GM12878 (cell line): ENCODE results near the gene CXorf66. TPM values are rescaled to one million over a fixed set of nuclear protein-coding genes. Genes with fewer than 3 reads are reported as not detected.

Experiments
- ATAC-seq: fragments of 200-7000 bp; cut with Tn5 transposase; 3 replicates; pipeline ENCODE4 v1.9.1; 2020; ENCODE audit warnings: mild to moderate bottlenecking, moderate library complexity
- BruUV-seq: library from RNA; stranded (reverse); fragments of 400-500 nt; replicated peaks from 2 replicates; lab custom pipeline; 2021; lab: Mats Ljungman, UMichigan
- CTCF ChIA-PET: fragments of 300-600 bp; sonication (Branson Sonifier 250); formaldehyde crosslinking; extraction: SDS; loops from one replicate; lab custom pipeline; 2021; ENCODE audit warnings: inconsistent platforms; lab: Yijun Ruan, JAX
- POLR2A ChIA-PET: fragments of 350-600 bp; formaldehyde crosslinking; extraction: SDS; loops from one replicate; lab custom pipeline; 2021; ENCODE audit warnings: inconsistent platforms; lab: Charles Lee
- RAD21 ChIA-PET: fragments of 300-600 bp; sonication (Branson Sonifier 250); formaldehyde crosslinking; loops from one replicate; lab custom pipeline; 2023; ENCODE audit warnings: antibody characterized with exemption; ENCODE audit not compliant: unreplicated experiment; lab: Charles Lee
- SMC1A ChIA-PET: fragments of 300-600 bp; sonication (Branson Sonifier 250); formaldehyde crosslinking; loops from one replicate; lab custom pipeline; 2023; ENCODE audit not compliant: unreplicated experiment, uncharacterized antibody; lab: Charles Lee
- DNase-seq: peaks from one replicate; pipeline ENCODE4 v3.0.0-alpha.2; 2011; ENCODE audit warnings: low read depth, low spot score
- FAIRE-seq: peaks from 3 replicates; lab custom pipeline; 2011; peaks lifted over from hg19 to GRCh38; lab: Jason Lieb, UNC
- H2AFZ ChIP-seq: 2 replicates; pipeline ENCODE4 v1.6.0; 2011; ENCODE audit warnings: low read depth, low read length, control low read depth; ENCODE audit not compliant: control insufficient read depth
- H3K27ac ChIP-seq: 2 replicates; pipeline ENCODE4 v1.5.1; 2011; ENCODE audit warnings: control low read depth; ENCODE audit not compliant: control insufficient read depth, insufficient read depth
- H3K27me3 ChIP-seq, 2 experiments: replicated peaks in 1 of 2; 2 replicates each; pipeline versions ENCODE4 v1.6.0 to v1.6.1; 2011; ENCODE audit warnings: low read length in 1 of 2; ENCODE audit not compliant: control insufficient read depth in 2 of 2, insufficient read depth in 2 of 2
- H3K36me3 ChIP-seq, 2 experiments: 2 replicates each; pipeline ENCODE4 v1.5.1; 2011; ENCODE audit warnings: low read length in 1 of 2; ENCODE audit not compliant: control insufficient read depth in 2 of 2, insufficient read depth in 2 of 2
- H3K4me1 ChIP-seq: 2 replicates; pipeline ENCODE4 v1.6.1; 2011; ENCODE audit warnings: mild to moderate bottlenecking, low read length, moderate library complexity, mixed read lengths; ENCODE audit not compliant: control insufficient read depth, insufficient read depth
- H3K4me2 ChIP-seq: 2 replicates; pipeline ENCODE4 v1.6.0; 2011; ENCODE audit warnings: control low read depth; ENCODE audit not compliant: control insufficient read depth, insufficient read depth
- H3K4me3 ChIP-seq: fragments of 200-600 bp; sonication (generic); 2 replicates; pipeline ENCODE4 v1.5.1; 2016
- H3K79me2 ChIP-seq: 2 replicates; pipeline ENCODE4 v1.6.0; 2011; ENCODE audit warnings: low read length; ENCODE audit not compliant: control insufficient read depth, insufficient read depth
- H3K9ac ChIP-seq: 2 replicates; pipeline ENCODE4 v1.8.0; 2011; ENCODE audit warnings: low read length, control low read depth, mixed read lengths; ENCODE audit not compliant: control insufficient read depth, insufficient read depth
- H3K9me3 ChIP-seq: replicated peaks from 3 replicates; pipeline ENCODE4 v1.5.1; 2011; ENCODE audit warnings: mild to moderate bottlenecking, low read length; ENCODE audit not compliant: control insufficient read depth, insufficient read depth
- H4K20me1 ChIP-seq: 2 replicates; pipeline ENCODE4 v1.6.0; 2011; ENCODE audit not compliant: control insufficient read depth, insufficient read depth
- CREB1 ChIP-seq: IDR thresholded peaks from 2 replicates; pipeline ENCODE4 v1.6.1; 2012; ENCODE audit warnings: low read depth, mild to moderate bottlenecking, inconsistent platforms
- EZH2 ChIP-seq: IDR thresholded peaks from 2 replicates; pipeline ENCODE4 v1.6.1; 2012; ENCODE audit warnings: low read depth, mild to moderate bottlenecking, control low read depth, inconsistent platforms, low read length, borderline replicate concordance; ENCODE audit not compliant: control insufficient read depth
- HDAC2 ChIP-seq: fragments of 200-600 bp; sonication (generic); IDR thresholded peaks from 2 replicates; pipeline ENCODE4 v1.6.1; 2017
- HDGF ChIP-seq: fragments of 450-650 bp; IDR thresholded peaks from 2 replicates; pipeline ENCODE4 v1.6.1; 2016; ENCODE audit warnings: antibody characterized with exemption
- IKZF1 ChIP-seq: fragments of 450-650 bp; conservative IDR thresholded peaks from 2 replicates; pipeline ENCODE4 v1.6.1; 2017; ENCODE audit warnings: antibody characterized with exemption, mild to moderate bottlenecking
- JUND ChIP-seq: IDR thresholded peaks from 2 replicates; pipeline ENCODE4 v1.6.1; 2012; ENCODE audit warnings: low read depth, mild to moderate bottlenecking, low read length, improper control_type of control experiment, moderate library complexity
- NFYA ChIP-seq: IDR thresholded peaks from 2 replicates; pipeline ENCODE4 v1.6.1; 2011; ENCODE audit warnings: low read depth, mild to moderate bottlenecking, low read length, improper control_type of control experiment, borderline replicate concordance
- NFYB ChIP-seq: IDR thresholded peaks from 2 replicates; pipeline ENCODE4 v1.6.1; 2011; ENCODE audit warnings: low read depth, mild to moderate bottlenecking, low read length, improper control_type of control experiment, moderate library complexity; ENCODE audit not compliant: insufficient read depth
- NRF1 ChIP-seq: conservative IDR thresholded peaks from 2 replicates; pipeline ENCODE4 v1.6.1; 2011; ENCODE audit warnings: mild to moderate bottlenecking, low read depth, low read length, improper control_type of control experiment
- POU2F2 ChIP-seq: IDR thresholded peaks from 3 replicates; pipeline ENCODE4 v1.6.1; 2011; ENCODE audit warnings: low read depth, mild to moderate bottlenecking, low read length, borderline replicate concordance
- SIN3A ChIP-seq: IDR thresholded peaks from 2 replicates; pipeline ENCODE4 v1.6.1; 2012; ENCODE audit warnings: low read depth, low read length, improper control_type of control experiment
- SRF ChIP-seq, 2 experiments: IDR thresholded peaks; 2 replicates each; pipeline ENCODE4 v1.6.1; 2011; ENCODE audit warnings: low read depth in 2 of 2, low read length in 2 of 2, mild to moderate bottlenecking in 1 of 2, moderate library complexity in 1 of 2
- TCF3 ChIP-seq: IDR thresholded peaks from 2 replicates; pipeline ENCODE4 v1.6.1; 2012; ENCODE audit warnings: low read depth, mild to moderate bottlenecking, low read length, borderline replicate concordance; ENCODE audit not compliant: insufficient read depth
- ZBED1 ChIP-seq: IDR thresholded peaks from 2 replicates; pipeline ENCODE4 v1.6.1; 2016; ENCODE audit warnings: borderline replicate concordance
- ZNF24 ChIP-seq: fragments of 450-650 bp; IDR thresholded peaks from 2 replicates; pipeline ENCODE4 v1.6.1; 2017; ENCODE audit warnings: antibody characterized with exemption, mild to moderate bottlenecking
- ZNF384 ChIP-seq: IDR thresholded peaks from 2 replicates; pipeline ENCODE4 v1.6.1; 2012; ENCODE audit warnings: low read depth, mild to moderate bottlenecking, low read length, improper control_type of control experiment, borderline replicate concordance
- ZSCAN29 ChIP-seq: fragments of 450-650 bp; IDR thresholded peaks from 2 replicates; pipeline ENCODE4 v1.6.1; 2017; ENCODE audit warnings: mild to moderate bottlenecking, moderate library complexity
- WGBS: methylation state at CpG from one replicate; pipeline ENCODE4 v1.1.6; 2016; ENCODE audit warnings: low lambda C conversion rate; ENCODE audit not compliant: insufficient replicate concordance, insufficient coverage; ENCODE audit errors: missing lambda C conversion rate; 5-methylcytosine and 5-hydroxymethylcytosine counted together
- in situ Hi-C: fragments of 300-500 bp; cut with MboI; formaldehyde crosslinking; loops from 9 replicates; pipeline ENCODE4 v1.14.3; 2018; ENCODE audit warnings: mixed read lengths
- intact Hi-C: fragments of 100-400 bp; cut with micrococcal nuclease; formaldehyde crosslinking; loops from one replicate; pipeline ENCODE4 v1.14.2; 2022; ENCODE audit not compliant: unreplicated experiment
- polyA plus RNA-seq, 11 experiments: library from polyadenylated mRNA; depleted of rRNA in 4 of 11; unstranded in 6 of 11; stranded (reverse) in 5 of 11; fragments of >200 nt; fragmentation: Nextera tagmentation in 4 of 11; fragmentation: Illumina TruSeq in 1 of 11; extraction: Ambion mirVana in 4 of 11; extraction: Trizol in 1 of 11; gene quantifications; 1 replicate in 1 of 11; 2 replicates in 10 of 11; pipeline versions ENCODE4 v1.2.1 to v1.2.3, GENCODE V29; 2011 to 2016; ENCODE audit warnings: inconsistent platforms in 2 of 11, missing spikeins in 2 of 11, low read depth in 1 of 11
- total RNA-seq, 4 experiments: library from RNA; depleted of rRNA in 3 of 4; stranded (reverse); fragments of >200 nt in 3 of 4; fragmentation: Illumina TruSeq in 1 of 4; extraction: Trizol in 1 of 4; gene quantifications; 2 replicates each; pipeline versions ENCODE4 v1.2.1 to v1.2.3, GENCODE V29; 2013 to 2021
- TF ChIP-seq, protein P1 (sequence below): fragments of 450-650 bp; IDR thresholded peaks from 2 replicates; pipeline ENCODE4 v1.6.1; 2016; ENCODE audit warnings: mild to moderate bottlenecking, moderate library complexity, borderline replicate concordance
- TF ChIP-seq, protein P2 (sequence below): fragments of 450-650 bp; conservative IDR thresholded peaks from 2 replicates; pipeline ENCODE4 v1.6.1; 2017; ENCODE audit warnings: mild to moderate bottlenecking, moderate library complexity

CXorf66 gene
- total and polyA plus RNA-seq, 10 of the 15 experiments (the other 5 are each of a cell fraction or from before 2014, with no cell fraction given), result not detected

GRCh38 chrX:139933904-139934303, 31.4 kb downstream of the CXorf66 start:
- RAD21 ChIA-PET, result interaction anchor here (1.1 kb wide), 1 partner anchor 137 kb away, joined by 4 read pairs; no protein-coding TSS in a partner anchor
- H3K27ac ChIP-seq, result no peak overlapping the region
- intact Hi-C loops, result loop anchor here (5.0 to 10.0 kb wide), 5 partner anchors 42 to 382 kb away; no protein-coding TSS in a partner anchor
- TF ChIP-seq SRF (IDR thresholded peaks at IDR 0.05; ENCODE audit: low read depth in 2 of 2, low read length in 2 of 2) (no peak), ZBED1 (no peak), EZH2 (no peak), ZNF384 (no peak), SIN3A (no peak), CREB1 (no peak), IKZF1 (no peak), POU2F2 (no peak), TCF3 (no peak), NRF1 (no peak), HDAC2 (no peak), NFYA (no peak), NFYB (no peak), ZSCAN29 (no peak), HDGF (no peak), ZNF24 (no peak), JUND (no peak)
- TF ChIP-seq, protein P1, sequence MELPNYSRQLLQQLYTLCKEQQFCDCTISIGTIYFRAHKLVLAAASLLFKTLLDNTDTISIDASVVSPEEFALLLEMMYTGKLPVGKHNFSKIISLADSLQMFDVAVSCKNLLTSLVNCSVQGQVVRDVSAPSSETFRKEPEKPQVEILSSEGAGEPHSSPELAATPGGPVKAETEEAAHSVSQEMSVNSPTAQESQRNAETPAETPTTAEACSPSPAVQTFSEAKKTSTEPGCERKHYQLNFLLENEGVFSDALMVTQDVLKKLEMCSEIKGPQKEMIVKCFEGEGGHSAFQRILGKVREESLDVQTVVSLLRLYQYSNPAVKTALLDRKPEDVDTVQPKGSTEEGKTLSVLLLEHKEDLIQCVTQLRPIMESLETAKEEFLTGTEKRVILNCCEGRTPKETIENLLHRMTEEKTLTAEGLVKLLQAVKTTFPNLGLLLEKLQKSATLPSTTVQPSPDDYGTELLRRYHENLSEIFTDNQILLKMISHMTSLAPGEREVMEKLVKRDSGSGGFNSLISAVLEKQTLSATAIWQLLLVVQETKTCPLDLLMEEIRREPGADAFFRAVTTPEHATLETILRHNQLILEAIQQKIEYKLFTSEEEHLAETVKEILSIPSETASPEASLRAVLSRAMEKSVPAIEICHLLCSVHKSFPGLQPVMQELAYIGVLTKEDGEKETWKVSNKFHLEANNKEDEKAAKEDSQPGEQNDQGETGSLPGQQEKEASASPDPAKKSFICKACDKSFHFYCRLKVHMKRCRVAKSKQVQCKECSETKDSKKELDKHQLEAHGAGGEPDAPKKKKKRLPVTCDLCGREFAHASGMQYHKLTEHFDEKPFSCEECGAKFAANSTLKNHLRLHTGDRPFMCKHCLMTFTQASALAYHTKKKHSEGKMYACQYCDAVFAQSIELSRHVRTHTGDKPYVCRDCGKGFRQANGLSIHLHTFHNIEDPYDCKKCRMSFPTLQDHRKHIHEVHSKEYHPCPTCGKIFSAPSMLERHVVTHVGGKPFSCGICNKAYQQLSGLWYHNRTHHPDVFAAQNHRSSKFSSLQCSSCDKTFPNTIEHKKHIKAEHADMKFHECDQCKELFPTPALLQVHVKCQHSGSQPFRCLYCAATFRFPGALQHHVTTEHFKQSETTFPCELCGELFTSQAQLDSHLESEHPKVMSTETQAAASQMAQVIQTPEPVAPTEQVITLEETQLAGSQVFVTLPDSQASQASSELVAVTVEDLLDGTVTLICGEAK, result no peak
- TF ChIP-seq, protein P2, sequence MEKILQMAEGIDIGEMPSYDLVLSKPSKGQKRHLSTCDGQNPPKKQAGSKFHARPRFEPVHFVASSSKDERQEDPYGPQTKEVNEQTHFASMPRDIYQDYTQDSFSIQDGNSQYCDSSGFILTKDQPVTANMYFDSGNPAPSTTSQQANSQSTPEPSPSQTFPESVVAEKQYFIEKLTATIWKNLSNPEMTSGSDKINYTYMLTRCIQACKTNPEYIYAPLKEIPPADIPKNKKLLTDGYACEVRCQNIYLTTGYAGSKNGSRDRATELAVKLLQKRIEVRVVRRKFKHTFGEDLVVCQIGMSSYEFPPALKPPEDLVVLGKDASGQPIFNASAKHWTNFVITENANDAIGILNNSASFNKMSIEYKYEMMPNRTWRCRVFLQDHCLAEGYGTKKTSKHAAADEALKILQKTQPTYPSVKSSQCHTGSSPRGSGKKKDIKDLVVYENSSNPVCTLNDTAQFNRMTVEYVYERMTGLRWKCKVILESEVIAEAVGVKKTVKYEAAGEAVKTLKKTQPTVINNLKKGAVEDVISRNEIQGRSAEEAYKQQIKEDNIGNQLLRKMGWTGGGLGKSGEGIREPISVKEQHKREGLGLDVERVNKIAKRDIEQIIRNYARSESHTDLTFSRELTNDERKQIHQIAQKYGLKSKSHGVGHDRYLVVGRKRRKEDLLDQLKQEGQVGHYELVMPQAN, result no peak

More at GRCh38 chrX:139933904-139934303, 31.4 kb downstream of the CXorf66 start:
- H3K36me3 ChIP-seq, result no peaks in the 10 kb centered on the region
- peak overlapping the region; percentile 67; the same call in 1 of the 2 replicates for H2AFZ ChIP-seq
- SMC1A ChIA-PET, result interaction anchor here (0.7 to 1.0 kb wide), 3 partner anchors 11 to 1159 kb away, joined by 3 read pairs; no protein-coding TSS in a partner anchor
- H3K4me3 ChIP-seq, result peak overlapping the region; percentile 61
- POLR2A ChIA-PET, result no interaction called here
- H3K9me3 ChIP-seq, result no peaks in the 10 kb centered on the region
- 69% methylated on average over 15 of the region's 15 CpGs for WGBS
- no peaks in the 10 kb centered on the region for H4K20me1 ChIP-seq
- ATAC-seq, result no peak
- no peak overlapping the region for H3K9ac ChIP-seq
- H3K4me2 ChIP-seq, result no peak overlapping the region
- no peak for DNase-seq
- FAIRE-seq, result no peak
- no TSS peak for BruUV-seq
- in situ Hi-C loops, result loop anchor here (10.0 kb wide), 1 partner anchor 379 kb away; no protein-coding TSS in a partner anchor
- no peaks in the 10 kb centered on the region for H3K27me3 ChIP-seq
- peaks cover 36% of the 10 kb centered on the region for H3K79me2 ChIP-seq
- no peaks in the 10 kb centered on the region for H3K4me1 ChIP-seq
- CTCF ChIA-PET, result interaction anchor here (0.6 to 1.7 kb wide), 4 partner anchors 108 to 182 kb away, joined by 3 to 4 read pairs (median 4); no protein-coding TSS in a partner anchor
